Measurements from ENCODE around the gene AKAP13.

GRCh38 chr15:85374831-85375230, 5.6 kb upstream of the AKAP13 start:
- TF ChIP-seq, protein P1, sequence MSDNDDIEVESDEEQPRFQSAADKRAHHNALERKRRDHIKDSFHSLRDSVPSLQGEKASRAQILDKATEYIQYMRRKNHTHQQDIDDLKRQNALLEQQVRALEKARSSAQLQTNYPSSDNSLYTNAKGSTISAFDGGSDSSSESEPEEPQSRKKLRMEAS (IDR thresholded peaks at IDR 0.05) = no peak
- TF ChIP-seq YY1 (IDR thresholded peaks at IDR 0.05; ENCODE audit: low read depth) (no peak), NFIC (IDR thresholded peaks at IDR 0.05) (no peak), CREB1 (IDR thresholded peaks at IDR 0.05; ENCODE audit: low read depth) (no peak), ZBTB7A (IDR thresholded peaks at IDR 0.05; ENCODE audit: low read depth) (no peak), TAF1 (IDR thresholded peaks at IDR 0.05; ENCODE audit: low read depth) (no peak), EGR1 (IDR thresholded peaks at IDR 0.05) (no peak), FOXM1 (IDR thresholded peaks at IDR 0.05; ENCODE audit: borderline replicate concordance, low read depth) (no peak), EP300 (IDR thresholded peaks at IDR 0.05; ENCODE audit: borderline replicate concordance) (no peak), RAD21 (IDR thresholded peaks at IDR 0.05; ENCODE audit: low read depth) (no peak), TCF12 (IDR thresholded peaks at IDR 0.05; ENCODE audit: low read depth) (no peak)
- TF ChIP-seq, protein P2, sequence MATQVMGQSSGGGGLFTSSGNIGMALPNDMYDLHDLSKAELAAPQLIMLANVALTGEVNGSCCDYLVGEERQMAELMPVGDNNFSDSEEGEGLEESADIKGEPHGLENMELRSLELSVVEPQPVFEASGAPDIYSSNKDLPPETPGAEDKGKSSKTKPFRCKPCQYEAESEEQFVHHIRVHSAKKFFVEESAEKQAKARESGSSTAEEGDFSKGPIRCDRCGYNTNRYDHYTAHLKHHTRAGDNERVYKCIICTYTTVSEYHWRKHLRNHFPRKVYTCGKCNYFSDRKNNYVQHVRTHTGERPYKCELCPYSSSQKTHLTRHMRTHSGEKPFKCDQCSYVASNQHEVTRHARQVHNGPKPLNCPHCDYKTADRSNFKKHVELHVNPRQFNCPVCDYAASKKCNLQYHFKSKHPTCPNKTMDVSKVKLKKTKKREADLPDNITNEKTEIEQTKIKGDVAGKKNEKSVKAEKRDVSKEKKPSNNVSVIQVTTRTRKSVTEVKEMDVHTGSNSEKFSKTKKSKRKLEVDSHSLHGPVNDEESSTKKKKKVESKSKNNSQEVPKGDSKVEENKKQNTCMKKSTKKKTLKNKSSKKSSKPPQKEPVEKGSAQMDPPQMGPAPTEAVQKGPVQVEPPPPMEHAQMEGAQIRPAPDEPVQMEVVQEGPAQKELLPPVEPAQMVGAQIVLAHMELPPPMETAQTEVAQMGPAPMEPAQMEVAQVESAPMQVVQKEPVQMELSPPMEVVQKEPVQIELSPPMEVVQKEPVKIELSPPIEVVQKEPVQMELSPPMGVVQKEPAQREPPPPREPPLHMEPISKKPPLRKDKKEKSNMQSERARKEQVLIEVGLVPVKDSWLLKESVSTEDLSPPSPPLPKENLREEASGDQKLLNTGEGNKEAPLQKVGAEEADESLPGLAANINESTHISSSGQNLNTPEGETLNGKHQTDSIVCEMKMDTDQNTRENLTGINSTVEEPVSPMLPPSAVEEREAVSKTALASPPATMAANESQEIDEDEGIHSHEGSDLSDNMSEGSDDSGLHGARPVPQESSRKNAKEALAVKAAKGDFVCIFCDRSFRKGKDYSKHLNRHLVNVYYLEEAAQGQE (IDR thresholded peaks at IDR 0.05; ENCODE audit: low read depth) = no peak
- TF ChIP-seq, protein P3, sequence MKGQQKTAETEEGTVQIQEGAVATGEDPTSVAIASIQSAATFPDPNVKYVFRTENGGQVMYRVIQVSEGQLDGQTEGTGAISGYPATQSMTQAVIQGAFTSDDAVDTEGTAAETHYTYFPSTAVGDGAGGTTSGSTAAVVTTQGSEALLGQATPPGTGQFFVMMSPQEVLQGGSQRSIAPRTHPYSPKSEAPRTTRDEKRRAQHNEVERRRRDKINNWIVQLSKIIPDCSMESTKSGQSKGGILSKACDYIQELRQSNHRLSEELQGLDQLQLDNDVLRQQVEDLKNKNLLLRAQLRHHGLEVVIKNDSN (IDR thresholded peaks at IDR 0.05) = no peak
